Cortex of kidney (tissue), 1 donor: ENCODE measurements around the gene SLC39A3.

Experiments
- DNase-seq: peaks from one replicate; lab custom pipeline; 2025; lab: John Stamatoyannopoulos, UW

The SLC39A3 gene, protein sequence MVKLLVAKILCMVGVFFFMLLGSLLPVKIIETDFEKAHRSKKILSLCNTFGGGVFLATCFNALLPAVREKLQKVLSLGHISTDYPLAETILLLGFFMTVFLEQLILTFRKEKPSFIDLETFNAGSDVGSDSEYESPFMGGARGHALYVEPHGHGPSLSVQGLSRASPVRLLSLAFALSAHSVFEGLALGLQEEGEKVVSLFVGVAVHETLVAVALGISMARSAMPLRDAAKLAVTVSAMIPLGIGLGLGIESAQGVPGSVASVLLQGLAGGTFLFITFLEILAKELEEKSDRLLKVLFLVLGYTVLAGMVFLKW

DNA sequence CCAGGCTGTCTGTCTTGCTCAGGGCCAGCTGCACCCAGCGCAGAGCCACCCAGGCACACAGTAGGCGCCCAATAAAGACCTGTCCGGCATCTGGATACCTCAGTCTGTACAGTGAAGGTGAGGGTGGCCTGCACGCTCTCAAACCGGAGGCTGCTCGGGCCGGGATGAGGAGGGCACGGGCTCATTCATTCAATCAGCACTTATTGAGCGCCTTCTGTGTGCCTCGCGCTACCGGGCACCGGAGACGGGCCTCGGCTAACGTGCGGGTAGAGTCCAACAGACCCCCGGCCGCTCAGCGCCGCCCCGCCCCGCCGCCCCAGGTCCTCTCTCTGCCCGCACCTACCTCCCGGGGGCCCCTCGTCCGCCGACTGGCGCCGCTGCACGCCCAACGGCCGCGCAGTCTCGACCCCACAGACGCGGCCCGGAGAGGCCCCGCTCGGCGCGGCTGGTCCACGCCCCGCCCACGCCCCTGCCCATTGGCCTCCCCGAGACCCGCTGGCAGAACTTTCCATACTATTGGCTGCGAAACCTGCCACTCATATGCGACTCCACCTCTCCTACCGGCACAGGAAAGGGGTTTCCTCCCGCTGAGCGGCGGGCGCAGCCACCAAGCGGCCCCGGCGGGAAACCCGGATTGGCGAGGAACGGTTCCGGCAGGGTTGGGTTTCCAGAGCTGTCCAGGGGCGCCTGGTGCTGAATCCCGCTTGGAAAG lies at the start of gene SLC39A3:
SLC39A3 (minus strand) TSS at position 416 of the 712 bp plus-strand sequence. CDS start 2,760 bp downstream, outside the sequence.
- no peak for DNase-seq

DNA sequence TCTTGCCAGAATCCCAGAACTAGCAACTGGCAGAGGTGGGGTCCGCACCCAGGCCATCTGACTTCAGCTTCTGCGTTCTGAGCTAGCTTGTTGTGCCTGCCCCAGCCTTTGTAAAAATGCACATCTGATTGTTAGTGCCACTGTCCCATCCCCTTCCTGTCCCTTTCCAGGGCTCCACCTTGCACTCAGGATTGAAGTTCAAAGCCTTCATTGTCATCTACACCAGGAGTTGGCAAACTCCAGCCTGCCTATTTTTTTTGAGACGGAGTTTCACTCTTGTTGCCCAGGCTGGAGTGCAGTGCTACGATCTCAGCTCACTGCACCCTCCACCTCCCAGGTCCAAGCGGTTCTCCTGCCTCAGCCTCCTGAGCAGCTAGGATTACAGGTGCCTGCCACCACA lies 48.4 kb upstream of the SLC39A3 start:
- DNase-seq, result no peak

DNA sequence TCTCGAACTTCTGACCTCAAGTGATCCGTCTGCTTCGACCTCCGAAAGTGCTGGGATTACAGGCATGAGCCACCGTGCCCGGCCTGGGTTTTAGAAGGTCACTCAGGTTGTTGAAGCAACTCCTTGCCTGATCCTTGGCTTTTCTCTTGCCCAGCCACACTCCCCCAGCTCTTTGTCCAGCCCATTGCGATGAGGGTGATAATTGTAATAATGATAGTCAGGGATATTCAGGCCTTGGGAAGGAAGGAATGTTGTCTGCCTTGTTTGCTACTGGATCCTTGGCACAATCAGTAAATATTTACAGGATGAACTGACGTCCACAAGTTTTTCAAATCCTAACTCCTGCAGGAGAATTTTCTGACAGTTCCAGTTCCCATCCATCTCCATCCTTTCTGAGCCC lies 47.3 kb upstream of the SLC39A3 start:
- no peak for DNase-seq

DNA sequence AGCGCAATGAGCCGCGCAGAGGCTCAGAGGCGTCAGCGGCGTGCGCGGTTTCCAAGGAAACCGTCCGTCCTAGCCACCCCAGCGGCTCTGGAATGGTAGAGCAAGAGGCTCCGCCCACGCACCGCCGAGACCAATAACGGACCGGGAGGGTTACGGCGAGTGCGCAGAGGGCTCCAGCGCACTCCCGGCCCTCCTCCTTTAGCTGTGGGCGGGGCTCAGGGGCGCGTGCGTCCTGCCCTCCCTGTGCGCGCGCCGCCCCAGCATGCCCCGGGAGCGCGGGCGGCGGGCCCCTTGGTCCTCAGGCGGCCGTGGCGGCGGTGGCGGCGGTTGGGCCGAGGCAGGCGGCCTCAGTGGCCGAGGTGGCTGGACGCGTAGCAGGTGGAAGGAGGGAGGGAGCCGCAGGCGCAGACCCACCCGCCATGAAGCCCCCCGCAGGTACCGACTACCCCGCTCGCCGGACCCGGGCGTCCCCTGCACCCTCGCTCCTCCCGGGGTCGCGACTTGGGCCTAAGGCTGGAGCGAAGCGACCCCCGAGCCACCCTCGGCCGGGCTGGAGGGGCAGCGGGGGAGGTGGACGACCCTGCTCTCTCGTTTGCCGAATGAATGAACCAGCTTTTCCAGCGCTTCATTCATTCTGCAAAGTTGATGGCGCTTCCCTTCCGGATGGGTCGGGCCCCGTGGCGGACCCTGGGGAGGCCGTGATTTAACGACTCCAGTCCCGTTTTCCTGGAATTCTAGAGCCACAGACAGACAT lies 45.6 kb upstream of the SLC39A3 start, which contains the start of gene THOP1:
THOP1 (plus strand) TSS at position 260 of the 754 bp plus-strand sequence; CDS start at position 420, 160 bp downstream.
- peak; percentile 88 for DNase-seq

DNA sequence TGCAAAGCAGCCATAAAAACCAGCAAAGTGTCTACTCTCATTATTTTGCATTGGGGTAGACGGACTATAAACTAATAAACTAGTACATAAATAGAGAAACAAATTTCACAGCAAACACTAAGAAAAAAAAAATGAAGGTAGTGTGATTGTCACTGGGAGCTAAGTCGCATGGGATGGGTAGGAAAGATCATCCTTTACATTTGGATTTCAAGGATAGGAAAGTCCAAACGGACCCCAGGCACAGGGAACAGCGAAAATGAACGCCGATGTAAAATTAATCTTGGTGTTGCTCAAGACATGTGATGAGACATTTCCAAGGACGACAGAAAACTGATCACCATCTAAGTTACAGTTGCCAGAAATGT lies 43.9 kb upstream of the SLC39A3 start:
- no peak for DNase-seq

DNA sequence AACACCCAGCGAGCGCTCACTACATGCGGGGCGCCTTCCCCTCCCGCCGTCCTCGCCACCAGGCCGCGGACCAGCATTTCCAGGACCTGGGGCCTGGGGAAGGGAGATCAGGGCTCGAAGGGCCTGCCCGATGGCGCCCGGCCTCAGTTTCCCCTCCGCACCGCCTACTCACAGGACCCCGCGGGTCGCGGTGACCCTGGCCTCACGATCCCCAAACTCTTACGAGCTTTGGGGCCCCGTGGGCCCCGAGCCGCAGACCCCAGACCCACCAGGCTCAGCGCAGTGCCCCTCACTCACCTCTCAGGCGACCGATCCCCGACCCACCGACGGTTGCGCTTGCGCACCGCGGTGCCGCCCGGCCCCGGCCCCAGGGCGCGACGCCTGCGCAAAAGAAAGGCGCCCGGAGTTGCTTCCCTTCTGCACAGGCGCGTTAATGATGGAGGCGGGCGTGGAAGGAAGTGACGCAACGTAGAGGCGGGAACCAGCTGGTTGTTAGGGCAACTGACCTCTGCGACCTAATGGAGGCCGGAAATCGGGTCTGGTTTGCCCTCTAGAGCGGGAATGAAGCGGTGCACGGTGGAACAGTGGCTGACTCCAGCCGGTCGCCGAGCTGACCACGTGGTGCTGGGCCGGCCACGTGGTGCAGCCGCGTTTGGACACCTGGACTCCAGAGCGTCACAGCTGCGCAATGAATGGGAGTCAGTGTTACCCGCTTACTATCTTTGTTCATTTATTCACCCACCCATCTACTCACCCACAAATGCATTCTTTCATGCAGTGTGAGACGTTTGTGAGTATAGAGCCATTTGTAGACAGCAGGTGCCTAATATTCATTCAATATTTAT lies 43.3 kb upstream of the SLC39A3 start, which contains the start of gene SGTA:
SGTA (minus strand) TSS at position 338 of the 845 bp plus-strand sequence. CDS start 14,205 bp downstream, outside the sequence.
- DNase-seq, result peak; percentile 56

DNA sequence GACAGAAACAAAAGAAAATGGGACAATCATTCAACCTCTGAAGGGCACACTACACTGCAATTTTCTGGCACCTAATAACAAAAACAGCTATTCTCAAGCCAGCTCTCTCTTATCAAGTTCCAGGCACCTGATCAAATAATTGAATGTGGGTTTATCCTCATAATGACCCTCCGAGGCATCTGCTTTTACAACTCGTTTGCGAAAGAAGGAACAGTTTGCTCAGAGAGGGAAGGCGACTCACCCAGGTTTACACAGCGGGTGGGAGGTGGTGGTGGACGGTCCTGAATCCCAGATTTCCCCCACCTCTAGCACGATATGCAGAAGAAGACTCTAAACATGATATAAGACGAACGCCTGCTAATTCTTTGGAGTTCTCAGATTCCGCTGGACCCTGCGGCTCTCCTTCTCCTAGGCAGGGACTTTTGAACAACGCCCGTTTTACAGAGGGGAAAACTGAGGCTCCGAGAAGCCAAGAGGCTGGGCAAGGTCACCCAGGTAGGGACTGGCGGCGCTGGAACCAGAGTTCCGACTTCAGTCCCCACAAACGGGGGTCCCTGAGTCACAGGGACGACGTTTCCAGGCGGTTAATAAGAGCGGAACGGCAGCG lies 42.6 kb upstream of the SLC39A3 start:
- DNase-seq, result no peak

DNA sequence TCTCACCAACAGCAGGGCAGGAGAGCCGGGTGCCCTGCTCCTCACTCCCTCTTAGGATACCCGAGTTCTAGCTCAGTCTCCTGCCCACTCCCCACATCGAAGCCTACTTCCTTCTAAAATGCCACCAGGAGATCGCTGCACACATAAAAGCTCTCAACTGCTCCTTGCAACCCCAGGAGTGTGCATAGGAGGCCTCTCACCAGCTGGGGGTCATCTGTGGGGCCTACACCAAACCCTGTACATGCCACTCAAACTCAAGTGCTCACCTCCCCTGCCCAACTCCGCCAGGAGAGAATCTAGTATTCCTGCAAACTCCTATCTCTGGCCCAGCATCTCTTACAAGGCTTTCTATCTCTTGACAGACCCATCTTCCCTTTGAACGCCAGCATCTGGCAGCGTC lies 40.5 kb upstream of the SLC39A3 start:
- no peak for DNase-seq

DNA sequence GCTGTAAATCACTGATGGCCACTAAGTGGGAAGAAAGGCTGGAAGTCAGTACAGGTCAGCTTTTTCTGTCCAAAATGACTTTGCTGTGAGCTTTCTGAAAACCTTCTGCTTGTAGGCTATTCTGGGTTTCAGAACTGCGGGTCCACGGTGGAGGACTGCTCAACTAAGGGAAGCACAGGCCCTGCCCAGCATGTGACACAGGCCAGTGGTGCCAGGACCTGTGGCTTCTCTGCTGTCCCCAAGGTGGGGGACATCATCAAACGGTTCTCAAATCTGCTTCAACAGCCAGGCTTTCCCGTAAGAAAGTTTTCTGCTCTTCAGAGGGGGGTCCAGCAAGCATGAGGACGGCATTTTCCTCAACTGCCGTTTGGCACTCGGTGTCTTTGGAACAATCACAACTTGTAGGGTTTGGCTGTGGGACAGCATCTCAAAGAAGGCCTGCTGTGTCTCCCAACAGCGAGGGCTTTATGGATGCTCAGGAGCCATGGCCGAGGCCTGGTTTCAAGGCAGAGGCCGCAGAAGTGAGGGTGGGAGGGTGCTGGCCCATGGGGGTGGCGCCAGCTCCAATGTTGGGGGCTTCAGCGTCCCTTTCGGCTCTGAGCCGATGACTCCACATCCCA lies 39.4 kb upstream of the SLC39A3 start:
- no peak for DNase-seq

DNA sequence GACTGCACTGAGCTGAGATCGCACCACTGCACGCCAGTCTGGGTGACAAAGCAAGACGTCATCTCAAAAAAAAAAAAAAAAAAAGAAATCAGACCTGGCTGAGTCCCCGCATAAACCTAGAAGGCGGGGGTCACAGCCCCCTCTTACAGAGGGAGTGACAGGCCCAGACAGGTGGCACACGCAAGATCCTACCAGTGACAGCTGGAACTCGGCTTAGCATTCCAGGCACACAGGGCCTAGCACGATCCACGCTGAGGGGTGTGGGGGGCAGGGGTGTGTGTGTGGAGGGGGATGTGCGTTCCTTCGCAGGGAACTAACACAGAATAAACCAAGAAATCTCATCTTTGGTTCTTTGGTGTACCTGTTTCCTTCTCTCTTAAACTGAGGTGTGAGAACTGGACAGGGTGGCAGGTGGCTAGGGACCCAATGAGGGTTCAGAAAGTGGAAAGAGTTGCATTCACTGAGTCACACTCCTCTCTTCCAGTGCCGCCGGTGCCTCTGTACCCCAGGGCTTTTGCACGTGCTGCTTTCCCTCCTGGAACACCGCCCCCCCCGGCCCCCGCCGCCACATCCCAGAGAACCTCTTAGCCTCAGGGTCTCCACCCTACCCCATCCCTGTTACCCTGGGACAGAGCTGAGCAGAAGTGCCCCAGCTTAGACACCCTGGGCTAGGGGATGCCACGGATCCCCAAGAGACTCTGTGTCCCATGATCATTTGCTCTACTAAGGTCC lies 38.3 kb upstream of the SLC39A3 start:
- no peak for DNase-seq

DNA sequence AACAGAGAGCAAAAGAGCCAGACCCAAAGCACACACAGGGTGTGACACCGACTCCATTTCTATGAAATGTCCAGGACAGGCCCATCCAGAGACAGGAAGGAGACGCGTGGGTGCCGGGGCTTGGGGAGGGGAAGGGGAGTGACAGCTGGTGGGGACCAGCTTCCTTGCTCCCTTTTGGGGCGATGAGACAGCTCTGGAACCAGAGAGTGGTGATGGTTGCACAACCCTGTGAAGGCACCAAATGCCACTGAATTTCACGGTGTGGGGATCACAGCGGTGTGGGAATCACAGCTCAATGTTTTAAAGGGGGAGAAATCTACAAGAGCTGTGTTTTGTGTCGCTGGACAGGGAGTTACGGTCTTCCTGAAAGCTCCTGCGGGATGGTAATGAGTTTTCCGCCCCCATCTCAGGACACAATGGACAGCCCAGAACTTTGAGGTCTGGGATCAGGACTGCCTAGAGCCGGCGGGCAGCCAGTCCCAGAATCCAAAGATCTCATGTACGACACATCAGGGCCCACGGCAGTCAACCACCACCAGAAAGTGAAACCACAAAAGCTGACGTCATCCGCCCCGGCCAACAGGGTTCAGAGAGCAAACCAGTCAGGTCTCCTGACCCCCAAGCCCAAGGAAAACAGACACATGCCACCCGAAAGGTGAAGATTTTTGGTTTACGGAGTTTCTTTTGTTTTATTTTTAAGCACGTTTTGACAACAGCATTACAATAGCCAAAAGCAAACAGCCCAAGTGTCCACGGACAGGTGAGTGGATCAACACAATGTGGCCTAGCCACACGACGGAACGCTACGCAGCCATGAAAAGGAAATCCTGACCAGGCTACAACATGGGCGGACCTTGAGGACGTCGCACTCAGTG lies 36.0 kb upstream of the SLC39A3 start:
- DNase-seq, result no peak

DNA sequence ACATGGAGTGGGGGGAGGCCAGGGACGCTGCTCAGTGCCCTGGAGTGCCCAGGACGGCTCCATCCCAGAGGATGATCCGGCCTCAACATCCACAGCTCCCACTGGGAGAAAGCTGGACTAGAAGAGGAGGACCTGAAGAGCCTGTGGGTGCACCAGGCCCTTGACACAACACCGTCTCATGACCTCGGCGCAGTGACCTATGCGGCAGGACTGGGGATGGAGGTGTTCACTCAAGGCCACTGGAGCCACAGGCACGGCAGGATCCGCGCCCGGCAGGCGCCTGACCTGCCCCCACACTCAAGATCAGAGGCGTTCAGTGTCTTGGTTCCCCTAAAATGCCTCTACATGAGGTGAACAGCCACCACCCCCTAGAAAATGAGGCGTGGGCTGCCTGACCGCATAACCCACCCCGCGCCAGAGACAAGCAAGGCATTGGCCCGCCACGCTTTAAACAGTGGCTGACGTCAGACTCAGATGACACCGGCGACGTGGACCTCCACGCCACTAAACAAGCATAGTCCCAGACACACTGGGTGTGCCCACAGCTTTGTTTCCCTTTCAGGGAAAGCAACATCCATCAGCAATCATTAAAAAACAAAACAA lies 35.2 kb upstream of the SLC39A3 start:
- no peak for DNase-seq

DNA sequence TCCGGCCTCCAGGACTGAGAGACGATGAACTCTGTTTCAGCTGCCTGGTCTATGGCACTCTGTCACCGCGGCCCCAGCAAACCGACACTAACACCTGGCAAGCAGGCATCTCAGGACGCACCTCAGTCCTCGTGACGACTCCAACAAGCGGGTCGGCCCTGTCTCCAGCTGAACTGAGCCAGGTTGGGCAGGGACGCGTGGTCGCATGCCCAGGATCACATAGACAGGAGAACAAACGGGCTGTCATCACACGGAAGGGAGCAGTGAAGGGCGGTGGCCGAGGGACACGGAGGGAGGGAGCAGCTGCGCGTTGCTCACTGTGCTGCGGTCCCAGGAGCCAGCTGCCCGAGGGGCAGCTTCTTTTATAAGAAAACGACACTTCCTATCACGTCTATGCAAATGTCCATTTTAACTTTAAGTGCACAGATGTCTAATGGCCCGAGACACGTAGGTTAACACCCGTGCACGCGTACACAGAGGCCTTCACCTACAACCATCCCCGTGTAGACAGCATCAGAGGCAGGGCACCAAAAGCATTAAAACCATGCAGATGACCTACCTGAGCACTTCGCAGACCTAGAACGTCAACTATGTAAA lies 34.4 kb upstream of the SLC39A3 start:
- no peak for DNase-seq

DNA sequence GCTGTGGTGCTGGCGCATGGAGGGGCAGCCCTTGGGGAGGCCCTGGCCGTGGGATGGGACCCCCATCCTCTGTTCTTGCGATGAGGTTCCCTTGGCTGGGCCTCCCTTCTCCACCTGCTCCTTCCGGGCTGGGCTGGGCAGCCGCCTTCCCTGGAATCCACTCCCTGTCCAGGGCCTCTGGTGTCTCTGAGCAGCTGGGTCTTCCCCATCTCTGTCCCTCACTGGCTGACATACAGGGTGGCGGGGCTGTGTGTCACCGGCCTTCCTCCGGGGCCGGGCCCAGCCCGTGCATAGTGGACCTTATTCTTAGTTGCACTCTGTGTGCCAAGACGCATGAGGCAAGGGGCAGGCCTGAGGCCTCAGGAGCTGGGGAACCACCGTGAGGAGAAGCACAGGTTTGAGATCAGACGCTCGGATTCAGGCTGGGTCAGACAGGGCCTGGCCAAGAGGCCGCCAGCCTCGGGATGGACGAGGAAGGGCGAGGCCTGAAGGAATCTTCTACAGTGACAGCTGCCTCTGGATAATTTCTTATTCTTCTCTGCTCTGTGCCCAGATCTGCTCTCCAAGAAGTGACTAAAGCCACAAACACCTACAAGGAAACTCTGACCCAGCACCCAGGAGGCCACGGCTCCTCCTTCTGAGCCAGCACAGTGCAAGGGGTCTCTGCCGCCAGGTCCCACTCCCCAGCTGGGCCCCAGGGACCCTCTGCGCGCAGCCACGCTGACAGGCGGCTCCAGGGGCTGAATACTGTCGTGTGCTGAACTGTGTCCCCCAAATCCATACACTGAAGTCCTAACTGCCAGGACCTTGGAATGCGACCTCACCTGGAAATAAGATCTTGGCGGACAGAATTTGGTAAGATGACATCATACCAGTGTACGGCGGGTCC lies 32.2 kb upstream of the SLC39A3 start:
- no peak for DNase-seq

DNA sequence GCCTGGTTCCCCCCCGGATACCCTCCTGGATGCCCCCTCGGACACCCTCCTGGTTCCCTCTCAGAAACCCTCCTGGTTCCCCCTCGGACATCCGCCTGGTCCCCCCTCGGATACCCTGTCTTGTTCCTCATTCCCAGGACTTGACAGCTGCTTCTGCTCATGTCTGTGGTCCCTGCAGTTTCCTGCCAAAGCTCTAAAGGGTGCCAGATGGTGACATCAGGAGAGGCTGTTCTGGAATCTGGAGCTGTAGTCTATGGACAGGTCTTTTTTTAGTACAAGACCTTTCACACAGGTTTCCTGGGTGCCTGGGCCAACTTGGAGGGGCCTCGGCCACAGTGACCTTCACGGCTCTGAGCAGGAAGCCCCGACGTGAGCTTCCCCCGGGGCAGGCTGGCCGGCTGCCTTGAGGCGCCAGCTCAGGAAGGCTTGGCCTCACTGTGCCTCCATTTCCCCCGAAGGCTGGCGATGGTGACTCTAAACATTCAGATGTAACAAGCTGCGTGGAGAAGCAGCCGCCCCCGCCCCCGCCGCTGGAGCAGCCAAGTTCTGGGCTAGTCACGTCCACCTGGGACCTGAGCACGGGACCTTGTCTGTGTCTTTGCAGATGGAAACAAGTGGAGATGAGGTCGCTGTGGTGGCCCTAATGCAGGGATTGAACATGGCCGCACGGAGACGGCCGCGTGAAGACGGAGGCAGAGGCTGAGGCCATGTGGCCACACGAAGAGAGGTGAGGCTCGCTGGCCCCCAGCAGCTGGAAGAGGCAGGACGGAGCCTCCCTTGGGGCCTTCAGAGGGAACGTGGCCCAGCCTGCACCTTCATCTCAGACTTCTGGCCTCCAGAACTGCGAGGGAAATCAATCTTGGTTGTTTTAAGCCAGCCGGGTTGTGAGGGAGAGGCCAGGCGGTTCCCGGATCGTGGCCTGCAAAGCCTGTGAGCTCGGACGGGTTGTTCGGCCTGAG lies 30.5 kb upstream of the SLC39A3 start:
- no peak for DNase-seq

DNA sequence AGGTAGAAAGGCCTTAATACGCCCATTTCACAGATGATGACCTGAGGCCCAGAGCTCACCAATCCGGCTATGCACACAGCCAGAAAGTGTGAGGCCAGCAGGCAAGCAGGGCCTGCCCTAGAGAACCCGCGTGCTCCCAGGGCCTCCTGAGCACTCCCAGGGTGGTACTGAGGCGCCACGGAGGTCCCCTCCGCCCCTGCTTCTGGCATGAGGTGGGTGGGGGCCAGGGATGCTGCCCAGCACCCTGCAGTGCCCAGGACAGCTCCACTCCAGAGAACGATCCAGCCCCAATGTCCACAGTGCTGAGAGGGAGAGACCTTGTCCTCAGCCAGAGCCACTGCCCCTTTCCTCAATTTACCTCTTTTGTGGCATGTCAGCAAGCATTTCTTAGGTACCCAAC lies 29.4 kb upstream of the SLC39A3 start:
- DNase-seq, result no peak
